Glutamatergic neuron (in vitro differentiated cells): ENCODE results near the gene MAEA. TPM values are rescaled to one million over a fixed set of nuclear protein-coding genes. Genes with fewer than 3 reads are reported as not detected.
A peak's percentile ranks its signal among the peaks of the same experiment; 100 is the strongest.

Source experiments
- DNase-seq: peaks from one replicate; pipeline ENCODE4 v3.0.0; 2022
- H3K27ac Mint-ChIP-seq: one replicate; pipeline ENCODE4 v1.8.0; 2020; ENCODE audit warnings: mild to moderate bottlenecking, mixed read lengths, inconsistent platforms; ENCODE audit not compliant: unreplicated experiment
- H3K27me3 Mint-ChIP-seq: one replicate; pipeline ENCODE4 v1.8.0; 2020; ENCODE audit warnings: mild to moderate bottlenecking, moderate library complexity, mixed read lengths, inconsistent platforms; ENCODE audit not compliant: unreplicated experiment
- H3K36me3 Mint-ChIP-seq: one replicate; pipeline ENCODE4 v1.8.0; 2020; ENCODE audit warnings: mild to moderate bottlenecking, mixed read lengths, inconsistent platforms; ENCODE audit not compliant: unreplicated experiment
- H3K4me1 Mint-ChIP-seq: one replicate; pipeline ENCODE4 v1.8.0; 2020; ENCODE audit warnings: mild to moderate bottlenecking, low read depth, mixed read lengths, inconsistent platforms; ENCODE audit not compliant: unreplicated experiment
- H3K4me3 Mint-ChIP-seq: one replicate; pipeline ENCODE4 v1.8.0; 2020; ENCODE audit warnings: mild to moderate bottlenecking, mixed read lengths, inconsistent platforms; ENCODE audit not compliant: unreplicated experiment
- H3K9me3 Mint-ChIP-seq: one replicate; pipeline ENCODE4 v1.8.0; 2020; ENCODE audit warnings: mild to moderate bottlenecking, moderate library complexity, mixed read lengths, inconsistent platforms; ENCODE audit not compliant: unreplicated experiment
- total RNA-seq: library from RNA; stranded (reverse); fragmentation: NEBNext Ultra II Directional; extraction: Animal tissue kit (Norgen Biotek cat#: 25700); gene quantifications from one replicate; pipeline ENCODE4 v1.2.1, GENCODE V29; 2021; ENCODE audit not compliant: unreplicated experiment
- TF ChIP-seq, protein P1 (sequence below): fragments of 200-600 bp; sonication (generic); IDR thresholded peaks from one replicate; pipeline ENCODE4 v1.5.0; 2021; ENCODE audit not compliant: partially characterized antibody, unreplicated experiment

MAEA gene
- total RNA-seq, 1 donor from 2014 or later = 77.2 TPM

DNA sequence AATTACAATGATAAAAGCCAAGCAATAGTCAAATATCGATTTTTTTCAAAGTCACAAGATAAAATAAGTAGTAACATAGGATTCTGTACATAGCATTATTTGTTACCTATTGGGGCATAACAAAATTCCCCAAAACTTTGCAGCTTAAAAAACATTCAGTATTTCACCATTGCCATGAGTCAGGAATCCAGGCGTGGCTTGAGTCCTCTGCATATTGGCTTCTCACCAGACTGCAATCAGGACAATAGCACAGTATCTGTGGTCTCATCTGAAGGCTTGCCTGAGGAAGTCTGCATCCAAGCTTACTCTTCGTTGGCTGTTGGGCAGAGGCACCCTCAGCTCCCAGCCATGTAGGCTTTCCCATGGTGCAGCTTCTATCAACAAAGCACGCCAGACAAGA, 34.5 kb upstream of the MAEA start:
- no peak overlapping the region for H3K4me3 Mint-ChIP-seq
- peaks cover 13% of the 10 kb centered on the region for H3K9me3 Mint-ChIP-seq
- no peak overlapping the region for H3K27ac Mint-ChIP-seq
- peaks cover 36% of the 10 kb centered on the region for H3K36me3 Mint-ChIP-seq
- TF ChIP-seq, protein P1, sequence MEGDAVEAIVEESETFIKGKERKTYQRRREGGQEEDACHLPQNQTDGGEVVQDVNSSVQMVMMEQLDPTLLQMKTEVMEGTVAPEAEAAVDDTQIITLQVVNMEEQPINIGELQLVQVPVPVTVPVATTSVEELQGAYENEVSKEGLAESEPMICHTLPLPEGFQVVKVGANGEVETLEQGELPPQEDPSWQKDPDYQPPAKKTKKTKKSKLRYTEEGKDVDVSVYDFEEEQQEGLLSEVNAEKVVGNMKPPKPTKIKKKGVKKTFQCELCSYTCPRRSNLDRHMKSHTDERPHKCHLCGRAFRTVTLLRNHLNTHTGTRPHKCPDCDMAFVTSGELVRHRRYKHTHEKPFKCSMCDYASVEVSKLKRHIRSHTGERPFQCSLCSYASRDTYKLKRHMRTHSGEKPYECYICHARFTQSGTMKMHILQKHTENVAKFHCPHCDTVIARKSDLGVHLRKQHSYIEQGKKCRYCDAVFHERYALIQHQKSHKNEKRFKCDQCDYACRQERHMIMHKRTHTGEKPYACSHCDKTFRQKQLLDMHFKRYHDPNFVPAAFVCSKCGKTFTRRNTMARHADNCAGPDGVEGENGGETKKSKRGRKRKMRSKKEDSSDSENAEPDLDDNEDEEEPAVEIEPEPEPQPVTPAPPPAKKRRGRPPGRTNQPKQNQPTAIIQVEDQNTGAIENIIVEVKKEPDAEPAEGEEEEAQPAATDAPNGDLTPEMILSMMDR = no peak
- H3K4me1 Mint-ChIP-seq = peaks cover 5% of the 10 kb centered on the region
- H3K27me3 Mint-ChIP-seq = peaks cover 10% of the 10 kb centered on the region
- no peak for DNase-seq

DNA sequence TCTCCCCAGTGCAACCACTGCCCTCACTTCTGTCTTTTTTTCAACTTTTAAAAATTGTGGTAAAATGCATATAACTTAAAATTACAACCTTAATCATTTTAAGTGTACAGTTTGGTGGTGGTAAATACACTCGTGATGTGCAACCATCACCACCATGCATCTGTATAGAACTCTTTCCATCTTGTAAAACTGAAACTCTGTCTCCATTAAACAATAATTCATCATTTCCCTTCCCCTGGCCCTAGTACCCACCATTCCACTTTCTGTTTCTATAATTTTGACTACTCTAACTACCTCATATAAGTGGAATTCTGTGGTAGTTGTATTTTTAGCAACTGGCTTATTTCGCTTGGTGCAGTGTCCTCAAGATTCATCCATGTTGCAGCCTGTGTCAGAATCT, 34.0 kb upstream of the MAEA start:
- Mint-ChIP-seq H3K27ac (no peak overlapping the region), H3K27me3 (peaks cover 7% of the 10 kb centered on the region), H3K9me3 (peaks cover 13% of the 10 kb centered on the region), H3K4me3 (no peak overlapping the region), H3K4me1 (peaks cover 5% of the 10 kb centered on the region), H3K36me3 (peaks cover 40% of the 10 kb centered on the region)
- TF ChIP-seq, protein P1 = no peak
- DNase-seq = no peak

DNA sequence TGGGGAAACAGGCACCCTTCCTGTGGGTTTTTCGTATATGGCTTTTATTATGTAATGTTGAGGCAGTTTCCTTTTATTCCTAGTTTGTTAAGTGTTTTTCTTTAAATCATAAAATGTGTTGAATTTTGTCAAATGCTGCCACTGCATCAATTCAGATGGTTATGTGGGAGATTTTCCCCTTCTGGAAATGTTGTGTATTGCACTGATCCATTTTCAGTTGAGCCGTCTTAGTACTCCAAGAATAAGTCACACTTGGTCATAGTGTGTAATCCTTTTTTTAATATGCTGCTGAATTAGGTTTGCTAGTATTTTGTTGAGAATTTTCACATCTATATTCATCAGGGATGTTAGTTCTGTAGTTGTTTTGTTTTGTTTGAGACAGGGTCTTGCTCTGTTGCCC, 31.2 kb upstream of the MAEA start:
- peaks cover 3% of the 10 kb centered on the region for H3K27me3 Mint-ChIP-seq
- no peak overlapping the region for H3K27ac Mint-ChIP-seq
- TF ChIP-seq, protein P1 = peak; percentile 13
- peaks cover 12% of the 10 kb centered on the region for H3K9me3 Mint-ChIP-seq
- peaks cover 5% of the 10 kb centered on the region for H3K4me1 Mint-ChIP-seq
- H3K4me3 Mint-ChIP-seq = no peak overlapping the region
- DNase-seq = no peak
- H3K36me3 Mint-ChIP-seq = peaks cover 36% of the 10 kb centered on the region

DNA sequence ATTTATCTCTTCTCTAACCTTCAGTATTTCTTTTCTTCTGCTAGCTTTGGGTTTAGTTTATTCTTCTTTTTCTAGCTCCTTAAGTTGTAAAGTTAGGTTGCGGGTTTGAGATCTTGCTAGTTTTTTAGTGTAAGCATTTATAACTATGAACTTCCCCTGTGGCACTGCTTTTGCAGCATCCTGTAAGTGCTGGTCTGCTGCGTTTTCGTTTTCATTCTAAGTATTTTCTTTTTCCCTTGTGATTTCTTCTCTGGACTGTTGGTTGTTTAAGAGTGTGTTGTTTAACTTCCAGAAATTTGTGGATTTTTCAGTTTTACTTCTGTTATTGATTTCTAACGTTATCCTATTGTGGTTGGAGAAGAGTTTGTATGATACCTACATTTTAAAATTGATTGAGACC, 29.7 kb upstream of the MAEA start:
- TF ChIP-seq, protein P1 = no peak
- no peak overlapping the region for H3K27ac Mint-ChIP-seq
- peaks cover 5% of the 10 kb centered on the region for H3K4me1 Mint-ChIP-seq
- peaks cover 28% of the 10 kb centered on the region for H3K36me3 Mint-ChIP-seq
- peak overlapping the region; percentile 6 for H3K4me3 Mint-ChIP-seq
- H3K9me3 Mint-ChIP-seq = peaks cover 9% of the 10 kb centered on the region
- no peak for DNase-seq
- peaks cover 3% of the 10 kb centered on the region for H3K27me3 Mint-ChIP-seq

DNA sequence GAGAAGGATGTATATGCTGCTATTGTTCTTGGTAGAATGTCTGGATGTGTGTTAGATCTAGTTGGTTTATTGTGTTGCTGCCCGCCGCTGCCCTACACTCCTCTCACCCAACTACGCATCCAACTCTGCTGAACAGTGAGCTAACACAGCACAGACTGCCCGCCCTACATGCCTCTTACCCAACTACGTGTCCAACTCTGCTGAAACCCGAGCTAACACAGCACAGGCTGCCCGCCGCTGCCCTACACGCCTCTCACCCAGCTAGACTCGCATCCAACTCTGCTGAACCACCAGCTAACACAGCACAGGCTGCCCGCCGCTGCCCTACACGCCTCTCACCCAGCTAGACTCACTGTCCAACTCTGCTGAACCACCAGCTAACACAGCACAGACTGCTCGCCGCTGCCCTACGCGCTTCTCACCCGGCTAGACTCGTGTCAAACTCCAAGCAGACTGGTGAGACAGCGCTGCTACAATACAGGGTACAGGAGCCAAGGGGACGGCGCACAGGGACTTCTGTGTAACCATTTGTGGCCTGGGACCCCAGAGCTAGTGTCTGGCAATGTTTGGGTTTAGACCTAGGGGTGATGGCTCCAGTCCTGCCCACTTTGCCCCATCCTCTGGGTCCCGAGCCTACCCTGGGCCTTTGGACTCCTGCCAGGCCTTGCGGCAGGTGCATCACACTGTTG, 29.1 kb upstream of the MAEA start:
- H3K36me3 Mint-ChIP-seq = peaks cover 28% of the 10 kb centered on the region
- no peak overlapping the region for H3K4me3 Mint-ChIP-seq
- H3K27ac Mint-ChIP-seq = no peak overlapping the region
- TF ChIP-seq, protein P1 = no peak
- H3K4me1 Mint-ChIP-seq = peaks cover 5% of the 10 kb centered on the region
- H3K27me3 Mint-ChIP-seq = peaks cover 3% of the 10 kb centered on the region
- no peak for DNase-seq
- H3K9me3 Mint-ChIP-seq = peaks cover 9% of the 10 kb centered on the region
